Neural progenitor cell (in vitro differentiated cells): ENCODE measurements around the gene PDZD4. TPM values are rescaled to one million over a fixed set of nuclear protein-coding genes. Genes with fewer than 3 reads are reported as not detected.

ENCODE experiments used
- DNase-seq: peaks from one replicate; pipeline ENCODE4 v3.0.0-alpha.2; 2016; ENCODE audit warnings: low spot score
- H2AFZ ChIP-seq: fragments of 200-600 bp; sonication (generic); replicated peaks from 2 replicates; pipeline ENCODE4 v1.6.1; 2016; ENCODE audit warnings: antibody characterized with exemption
- H3F3A ChIP-seq: fragments of 200-600 bp; sonication (generic); 2 replicates; pipeline ENCODE4 v1.6.1; 2016; ENCODE audit warnings: antibody characterized with exemption, low read depth
- H3K27ac ChIP-seq: fragments of 200-600 bp; sonication (generic); 2 replicates; pipeline ENCODE4 v1.5.1; 2016; ENCODE audit warnings: mild to moderate bottlenecking
- H3K27me3 ChIP-seq: fragments of 200-600 bp; sonication (generic); 2 replicates; pipeline ENCODE4 v1.6.1; 2016; ENCODE audit warnings: mild to moderate bottlenecking, moderate library complexity
- H3K36me3 ChIP-seq: fragments of 200-600 bp; sonication (generic); 2 replicates; pipeline ENCODE4 v1.5.1; 2016
- H3K4me1 ChIP-seq: fragments of 200-600 bp; sonication (generic); 2 replicates; pipeline ENCODE4 v1.6.1; 2016; ENCODE audit warnings: mixed run types
- H3K4me2 ChIP-seq: fragments of 200-600 bp; sonication (generic); 2 replicates; pipeline ENCODE4 v1.6.1; 2016
- H3K4me3 ChIP-seq: fragments of 200-600 bp; sonication (generic); 2 replicates; pipeline ENCODE4 v1.5.1; 2016
- H3K79me2 ChIP-seq: fragments of 200-600 bp; sonication (generic); 2 replicates; pipeline ENCODE4 v1.6.1; 2016; ENCODE audit warnings: low read depth
- H3K9ac ChIP-seq: fragments of 200-600 bp; sonication (generic); 2 replicates; pipeline ENCODE4 v1.6.1; 2016
- H3K9me3 ChIP-seq: fragments of 200-600 bp; sonication (generic); 2 replicates; pipeline ENCODE4 v1.5.1; 2016; ENCODE audit warnings: low read depth
- H4K20me1 ChIP-seq: fragments of 200-600 bp; sonication (generic); 2 replicates; pipeline ENCODE4 v1.6.1; 2016; ENCODE audit warnings: low read depth
- H3K27ac Mint-ChIP-seq: 3 replicates; pipeline ENCODE4 v1.8.0; 2021; ENCODE audit warnings: mixed read lengths
- H3K27me3 Mint-ChIP-seq: 2 replicates; pipeline ENCODE4 v1.8.0; 2022; ENCODE audit warnings: low read depth, mild to moderate bottlenecking, inconsistent platforms, moderate library complexity, mixed read lengths; ENCODE audit not compliant: insufficient read depth
- H3K36me3 Mint-ChIP-seq: 3 replicates; pipeline ENCODE4 v1.8.0; 2021; ENCODE audit warnings: mixed read lengths
- H3K4me1 Mint-ChIP-seq: 3 replicates; pipeline ENCODE4 v1.8.0; 2021; ENCODE audit warnings: mixed read lengths
- H3K4me3 Mint-ChIP-seq: 3 replicates; pipeline ENCODE4 v1.8.0; 2021; ENCODE audit warnings: mild to moderate bottlenecking, moderate library complexity, mixed read lengths
- H3K9me3 Mint-ChIP-seq: 3 replicates; pipeline ENCODE4 v1.8.0; 2020; ENCODE audit warnings: mixed read lengths
- EZH2 ChIP-seq: fragments of 200-600 bp; sonication (generic); IDR thresholded peaks from 2 replicates; pipeline ENCODE4 v1.6.1; 2017; ENCODE audit warnings: antibody characterized with exemption, mild to moderate bottlenecking, moderate library complexity
- EZH2phosphoT487 ChIP-seq: fragments of 200-600 bp; sonication (generic); IDR thresholded peaks from 2 replicates; pipeline ENCODE4 v1.6.1; 2017; ENCODE audit warnings: antibody characterized with exemption
- total RNA-seq: library from RNA; depleted of rRNA; stranded (reverse); fragments of >200 nt; gene quantifications from 2 replicates; pipeline ENCODE4 v1.2.3, GENCODE V29; 2015; ENCODE audit warnings: low replicate concordance
- TF ChIP-seq, protein P1 (sequence below): fragments of 200-600 bp; sonication (generic); IDR thresholded peaks from 2 replicates; pipeline ENCODE4 v1.5.1; 2017; ENCODE audit warnings: antibody characterized with exemption, mild to moderate bottlenecking

The PDZD4 gene
- total RNA-seq, 1 donor from 2014 or later = 1.9 TPM

DNA sequence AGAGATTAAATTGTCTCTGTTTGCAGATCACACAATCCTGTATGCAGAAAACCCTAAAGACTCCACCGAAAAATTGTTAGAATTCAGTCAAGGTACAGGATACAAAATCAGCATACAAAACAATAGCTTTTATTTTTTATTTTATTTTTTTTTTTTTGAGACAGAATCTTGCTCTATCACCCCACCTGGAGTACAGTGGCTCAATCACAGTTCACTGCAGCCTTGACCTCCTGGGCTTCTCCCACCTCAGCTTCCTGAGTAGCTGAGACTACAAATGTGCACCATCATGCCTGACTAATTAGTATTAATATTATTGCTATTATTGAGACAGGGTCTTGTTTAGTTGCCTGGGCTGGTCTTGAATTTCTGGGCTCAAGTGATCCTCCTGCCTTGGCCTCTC is 75.2 kb downstream of the PDZD4 start:
- DNase-seq = no peak
- TF ChIP-seq, protein P1, sequence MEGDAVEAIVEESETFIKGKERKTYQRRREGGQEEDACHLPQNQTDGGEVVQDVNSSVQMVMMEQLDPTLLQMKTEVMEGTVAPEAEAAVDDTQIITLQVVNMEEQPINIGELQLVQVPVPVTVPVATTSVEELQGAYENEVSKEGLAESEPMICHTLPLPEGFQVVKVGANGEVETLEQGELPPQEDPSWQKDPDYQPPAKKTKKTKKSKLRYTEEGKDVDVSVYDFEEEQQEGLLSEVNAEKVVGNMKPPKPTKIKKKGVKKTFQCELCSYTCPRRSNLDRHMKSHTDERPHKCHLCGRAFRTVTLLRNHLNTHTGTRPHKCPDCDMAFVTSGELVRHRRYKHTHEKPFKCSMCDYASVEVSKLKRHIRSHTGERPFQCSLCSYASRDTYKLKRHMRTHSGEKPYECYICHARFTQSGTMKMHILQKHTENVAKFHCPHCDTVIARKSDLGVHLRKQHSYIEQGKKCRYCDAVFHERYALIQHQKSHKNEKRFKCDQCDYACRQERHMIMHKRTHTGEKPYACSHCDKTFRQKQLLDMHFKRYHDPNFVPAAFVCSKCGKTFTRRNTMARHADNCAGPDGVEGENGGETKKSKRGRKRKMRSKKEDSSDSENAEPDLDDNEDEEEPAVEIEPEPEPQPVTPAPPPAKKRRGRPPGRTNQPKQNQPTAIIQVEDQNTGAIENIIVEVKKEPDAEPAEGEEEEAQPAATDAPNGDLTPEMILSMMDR = no peak
- TF ChIP-seq EZH2phosphoT487 (no peak), EZH2 (no peak)
- no peaks in the 10 kb centered on the region for H4K20me1 ChIP-seq
- no peaks in the 10 kb centered on the region for H3K27me3 ChIP-seq
- no peaks in the 10 kb centered on the region for H3K9me3 ChIP-seq
- no peaks in the 10 kb centered on the region for H3K4me1 ChIP-seq
- no peak overlapping the region for H2AFZ ChIP-seq
- peaks cover 32% of the 10 kb centered on the region for H3K9me3 Mint-ChIP-seq
- no peaks in the 10 kb centered on the region for H3K36me3 ChIP-seq
- no peak overlapping the region for H3K4me3 ChIP-seq
- no peak overlapping the region for H3K27ac ChIP-seq
- no peaks in the 10 kb centered on the region for H3F3A ChIP-seq
- H3K4me3 Mint-ChIP-seq = no peak overlapping the region
- no peak overlapping the region for H3K4me2 ChIP-seq
- no peaks in the 10 kb centered on the region for H3K36me3 Mint-ChIP-seq
- no peak overlapping the region for H3K27ac Mint-ChIP-seq
- H3K4me1 Mint-ChIP-seq = no peaks in the 10 kb centered on the region
- H3K9ac ChIP-seq = no peak overlapping the region
- H3K27me3 Mint-ChIP-seq = peaks cover 5% of the 10 kb centered on the region
- no peaks in the 10 kb centered on the region for H3K79me2 ChIP-seq

Other genes starting within 250 kb of the PDZD4 start
- 15.2 and 22.2 TPM in 2 replicates for gene CCNQ, start 231.4 kb downstream of the PDZD4 start, total RNA-seq
- gene DUSP9, start 183.3 kb downstream of the PDZD4 start, total RNA-seq = 0.21 and 2.0 TPM in 2 replicates
- gene PNCK, start 156.7 kb downstream of the PDZD4 start, total RNA-seq = 19.7 and 53.5 TPM in 2 replicates
- gene SLC6A8, start 142.6 kb downstream of the PDZD4 start, total RNA-seq = 94.1 and 191 TPM in 2 replicates
- 52.5 and 68.7 TPM in 2 replicates for gene BCAP31, start 106.2 kb downstream of the PDZD4 start, total RNA-seq
- gene ABCD1, start 105.7 kb downstream of the PDZD4 start, total RNA-seq = 0.79 and 5.0 TPM in 2 replicates
- gene PLXNB3, start 66.3 kb downstream of the PDZD4 start, total RNA-seq = 0.25 and 0.71 TPM in 2 replicates
- gene SRPK3, start 49.5 kb downstream of the PDZD4 start, total RNA-seq = not detected in 2 replicates
- gene IDH3G, start 36.2 kb downstream of the PDZD4 start, total RNA-seq = 40.3 and 50.6 TPM in 2 replicates
- 58.4 and 112 TPM in 2 replicates for gene SSR4, start 35.9 kb downstream of the PDZD4 start, total RNA-seq
- 0.49 and 1.7 TPM in 2 replicates for gene L1CAM, start 55.6 kb upstream of the PDZD4 start, total RNA-seq
- not detected in 2 replicates for gene AVPR2, start 74.1 kb upstream of the PDZD4 start, total RNA-seq
- 5.1 and 17.9 TPM in 2 replicates for gene ARHGAP4, start 95.7 kb upstream of the PDZD4 start, total RNA-seq
- 55.5 and 113 TPM in 2 replicates for gene NAA10, start 104.5 kb upstream of the PDZD4 start, total RNA-seq
- 5.4 and 9.3 TPM in 2 replicates for gene RENBP, start 114.1 kb upstream of the PDZD4 start, total RNA-seq
- gene HCFC1, start 141.3 kb upstream of the PDZD4 start, total RNA-seq = 20.7 and 57.7 TPM in 2 replicates
- gene TMEM187, start 142.2 kb upstream of the PDZD4 start, total RNA-seq = 2.4 and 6.8 TPM in 2 replicates
- 6.8 and 13.6 TPM in 2 replicates for gene IRAK1, start 189.4 kb upstream of the PDZD4 start, total RNA-seq